Measurements from ENCODE around the gene TASOR.

DNA sequence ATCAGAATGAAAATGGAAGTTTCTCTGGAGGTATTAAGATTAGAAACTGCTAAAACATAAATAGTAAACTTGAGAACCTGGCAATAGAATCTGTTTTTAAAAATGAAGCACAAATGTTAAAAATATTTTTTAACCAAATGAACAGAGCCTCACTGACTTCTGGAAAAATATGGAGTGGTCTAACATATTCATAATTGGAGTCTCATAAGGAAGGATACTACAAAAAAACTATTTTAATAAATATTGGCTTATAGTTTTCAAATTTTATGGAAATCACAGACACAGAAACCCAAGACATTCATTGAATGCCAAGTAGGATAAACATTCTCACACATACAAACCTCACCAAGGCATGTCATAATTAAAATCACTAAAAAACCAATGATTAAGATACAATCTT, 23.6 kb upstream of the TASOR start:
- TF ChIP-seq SPI1 (IDR thresholded peaks at IDR 0.05; ENCODE audit: borderline replicate concordance, low read depth), result no peak
- TF ChIP-seq, protein P1, sequence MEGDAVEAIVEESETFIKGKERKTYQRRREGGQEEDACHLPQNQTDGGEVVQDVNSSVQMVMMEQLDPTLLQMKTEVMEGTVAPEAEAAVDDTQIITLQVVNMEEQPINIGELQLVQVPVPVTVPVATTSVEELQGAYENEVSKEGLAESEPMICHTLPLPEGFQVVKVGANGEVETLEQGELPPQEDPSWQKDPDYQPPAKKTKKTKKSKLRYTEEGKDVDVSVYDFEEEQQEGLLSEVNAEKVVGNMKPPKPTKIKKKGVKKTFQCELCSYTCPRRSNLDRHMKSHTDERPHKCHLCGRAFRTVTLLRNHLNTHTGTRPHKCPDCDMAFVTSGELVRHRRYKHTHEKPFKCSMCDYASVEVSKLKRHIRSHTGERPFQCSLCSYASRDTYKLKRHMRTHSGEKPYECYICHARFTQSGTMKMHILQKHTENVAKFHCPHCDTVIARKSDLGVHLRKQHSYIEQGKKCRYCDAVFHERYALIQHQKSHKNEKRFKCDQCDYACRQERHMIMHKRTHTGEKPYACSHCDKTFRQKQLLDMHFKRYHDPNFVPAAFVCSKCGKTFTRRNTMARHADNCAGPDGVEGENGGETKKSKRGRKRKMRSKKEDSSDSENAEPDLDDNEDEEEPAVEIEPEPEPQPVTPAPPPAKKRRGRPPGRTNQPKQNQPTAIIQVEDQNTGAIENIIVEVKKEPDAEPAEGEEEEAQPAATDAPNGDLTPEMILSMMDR (IDR thresholded peaks at IDR 0.05; ENCODE audit: insufficient read depth, low read length), result no peak
- TF ChIP-seq POLR2AphosphoS5 (IDR thresholded peaks at IDR 0.05; ENCODE audit: low read depth), result no peak
